SK-N-SH (cell line): ENCODE data around the gene NCOA4. TPM values are rescaled to one million over a fixed set of nuclear protein-coding genes. Genes with fewer than 3 reads are reported as not detected.

Experiments
- CTCF ChIA-PET: fragments of 300-600, 350-600 bp; formaldehyde crosslinking; extraction: SDS; loops from one replicate; lab custom pipeline; 2021; lab: Yijun Ruan, JAX
- POLR2A ChIA-PET: fragments of 350-600 bp; sonication (Branson Sonifier 250); formaldehyde crosslinking; extraction: SDS; loops from one replicate; lab custom pipeline; 2020; ENCODE audit warnings: antibody characterized with exemption, inconsistent platforms; lab: Yijun Ruan, JAX
- DNase-seq: peaks from one replicate; pipeline ENCODE4 v3.0.0; 2012
- H2AFZ ChIP-seq: fragments of 200-600 bp; sonication (generic); 2 replicates; pipeline ENCODE4 v1.8.1; 2016; ENCODE audit warnings: antibody characterized with exemption, mild to moderate bottlenecking, low read depth
- H3F3A ChIP-seq: fragments of 200-600 bp; sonication (generic); replicated peaks from 2 replicates; pipeline ENCODE3; 2016; ENCODE audit warnings: antibody characterized with exemption, mild to moderate bottlenecking; ENCODE audit not compliant: insufficient read depth
- H3K27ac ChIP-seq, 2 experiments: fragments of 200-500 bp in 1 of 2; fragments of 200-600 bp in 1 of 2; sonication (Bioruptor generic) in 1 of 2; sonication (generic), shearing (Covaris generic) in 1 of 2; 2 replicates each; pipeline versions ENCODE4 v1.5.1 to v1.6.1; 2014 to 2016; ENCODE audit warnings: low read depth in 2 of 2, inconsistent platforms in 1 of 2, low read length in 1 of 2, mild to moderate bottlenecking in 1 of 2, mixed read lengths in 1 of 2
- H3K27me3 ChIP-seq: fragments of 200-600 bp; sonication (generic), shearing (Covaris generic); 2 replicates; pipeline ENCODE4 v1.6.1; 2016; ENCODE audit warnings: mixed run types; ENCODE audit not compliant: insufficient read depth
- H3K36me3 ChIP-seq, 2 experiments: fragments of 200-500 bp in 1 of 2; fragments of 200-600 bp in 1 of 2; sonication (Bioruptor generic) in 1 of 2; sonication (generic) in 1 of 2; replicated peaks in 1 of 2; 2 replicates each; pipeline versions ENCODE3 to v1.5.1; 2014 to 2016; ENCODE audit warnings: low read length in 1 of 2, mild to moderate bottlenecking in 1 of 2; ENCODE audit not compliant: insufficient read depth in 2 of 2, control insufficient read depth in 1 of 2
- H3K4me1 ChIP-seq, 2 experiments: fragments of 200-500 bp in 1 of 2; fragments of 200-600 bp in 1 of 2; sonication (Bioruptor generic) in 1 of 2; sonication (generic), shearing (Covaris generic) in 1 of 2; 2 replicates each; pipeline versions ENCODE4 v1.5.1 to v1.6.1; 2014 to 2016; ENCODE audit warnings: low read depth in 1 of 2, low read length in 1 of 2, mixed run types in 1 of 2; ENCODE audit not compliant: insufficient read depth in 2 of 2, control insufficient read depth in 1 of 2
- H3K4me2 ChIP-seq: fragments of 200-600 bp; sonication (generic), shearing (Covaris generic); 2 replicates; pipeline ENCODE4 v1.6.1; 2017; ENCODE audit warnings: mixed run types
- H3K4me3 ChIP-seq, 2 experiments: fragments of 200-500 bp in 1 of 2; fragments of 200-600 bp in 1 of 2; sonication (Bioruptor generic) in 1 of 2; sonication (generic), shearing (Covaris generic) in 1 of 2; 2 replicates each; pipeline versions ENCODE4 v1.5.1 to v1.8.1; 2014 to 2016; ENCODE audit warnings: low read depth in 2 of 2, inconsistent platforms in 1 of 2, low read length in 1 of 2, mild to moderate bottlenecking in 1 of 2, mixed read lengths in 1 of 2, moderate library complexity in 1 of 2
- H3K79me2 ChIP-seq: fragments of 200-600 bp; sonication (generic); 2 replicates; pipeline ENCODE4 v1.8.1; 2017; ENCODE audit warnings: mild to moderate bottlenecking; ENCODE audit not compliant: insufficient read depth
- H3K9ac ChIP-seq: fragments of 200-600 bp; sonication (generic); 2 replicates; pipeline ENCODE4 v1.6.1; 2017; ENCODE audit warnings: mixed run types
- H3K9me2 ChIP-seq: fragments of 200-600 bp; sonication (generic); 2 replicates; pipeline ENCODE4 v1.6.1; 2017; ENCODE audit warnings: mixed run types
- H3K9me3 ChIP-seq: fragments of 200-600 bp; sonication (generic); 2 replicates; pipeline ENCODE4 v1.6.1; 2017; ENCODE audit warnings: mixed run types, mild to moderate bottlenecking, moderate library complexity
- H4K20me1 ChIP-seq: fragments of 200-600 bp; sonication (generic); 2 replicates; pipeline ENCODE4 v1.6.1; 2017; ENCODE audit warnings: mild to moderate bottlenecking, mixed run types; ENCODE audit not compliant: insufficient read depth
- CHD2 ChIP-seq: fragments of 150-350 bp; IDR thresholded peaks from 2 replicates; pipeline ENCODE4 v1.6.1; 2018; ENCODE audit warnings: low read length; ENCODE audit not compliant: partially characterized antibody
- EZH2phosphoT487 ChIP-seq: fragments of 200-600 bp; sonication (generic); IDR thresholded peaks from 2 replicates; pipeline ENCODE4 v1.6.1; 2017; ENCODE audit warnings: low read depth, mixed run types, mild to moderate bottlenecking, antibody characterized with exemption, moderate library complexity, borderline replicate concordance
- FOXM1 ChIP-seq: IDR thresholded peaks from 2 replicates; pipeline ENCODE4 v1.4.0; 2012; ENCODE audit warnings: low read depth, mild to moderate bottlenecking
- GABPA ChIP-seq: IDR thresholded peaks from 2 replicates; pipeline ENCODE4 v1.4.0; 2012; ENCODE audit warnings: low read depth, mild to moderate bottlenecking
- IRF3 ChIP-seq: fragments of 150-350 bp; IDR thresholded peaks from 2 replicates; pipeline ENCODE4 v1.6.1; 2016; ENCODE audit warnings: mild to moderate bottlenecking, low read depth, low read length
- JUND ChIP-seq: IDR thresholded peaks from 2 replicates; pipeline ENCODE4 v1.4.0; 2012
- MXI1 ChIP-seq: IDR thresholded peaks from 2 replicates; pipeline ENCODE4 v1.6.1; 2012; ENCODE audit warnings: mild to moderate bottlenecking, low read depth, low read length, improper control_type of control experiment
- NRF1 ChIP-seq: IDR thresholded peaks from 2 replicates; pipeline ENCODE4 v1.6.1; 2012; ENCODE audit warnings: low read depth, mild to moderate bottlenecking, low read length
- POLR2AphosphoS5 ChIP-seq: IDR thresholded peaks from 2 replicates; pipeline ENCODE4 v1.6.1; 2012; ENCODE audit warnings: low read depth, low read length
- RAD21 ChIP-seq: IDR thresholded peaks from 2 replicates; pipeline ENCODE4 v1.6.1; 2012; ENCODE audit warnings: mild to moderate bottlenecking, low read length
- RFX5 ChIP-seq: IDR thresholded peaks from 2 replicates; pipeline ENCODE4 v1.6.1; 2012; ENCODE audit warnings: mild to moderate bottlenecking, improper control_type of control experiment, low read length
- RXRA ChIP-seq: IDR thresholded peaks from 2 replicates; pipeline ENCODE4 v1.4.0; 2012; ENCODE audit warnings: low read depth, mild to moderate bottlenecking, borderline replicate concordance
- SIN3A ChIP-seq: IDR thresholded peaks from 2 replicates; pipeline ENCODE4 v1.6.1; 2012; ENCODE audit warnings: low read depth, mild to moderate bottlenecking, low read length, moderate library complexity, borderline replicate concordance
- TAF1 ChIP-seq: IDR thresholded peaks from 2 replicates; pipeline ENCODE4 v1.6.1; 2012; ENCODE audit warnings: low read depth, mild to moderate bottlenecking, low read length, moderate library complexity, borderline replicate concordance
- TCF12 ChIP-seq: IDR thresholded peaks from 2 replicates; pipeline ENCODE4 v1.4.0; 2012
- TEAD4 ChIP-seq: IDR thresholded peaks from 2 replicates; pipeline ENCODE4 v1.4.0; 2012; ENCODE audit warnings: mild to moderate bottlenecking, borderline replicate concordance; ENCODE audit not compliant: insufficient read depth
- WGBS: methylation state at CpG from one replicate; pipeline ENCODE4 v1.1.6; 2017; ENCODE audit warnings: low lambda C conversion rate; 5-methylcytosine and 5-hydroxymethylcytosine counted together
- polyA plus RNA-seq, 3 experiments: library from polyadenylated mRNA; depleted of rRNA; stranded (reverse); fragments of >200 nt; gene quantifications; 2 replicates each; pipeline ENCODE4 v1.2.3, GENCODE V29; 2012
- TF ChIP-seq, protein P1 (sequence below): IDR thresholded peaks from 2 replicates; pipeline ENCODE4 v1.4.0; 2012; ENCODE audit warnings: low read depth, borderline replicate concordance

NCOA4 gene
- polyA plus RNA-seq, 1 of the 3 experiments (the other 2 are of a cell fraction): 30.3 TPM

GRCh38 chr10:46055771-46056170 lies 25.3 kb upstream of the NCOA4 start:
- Histone ChIP-seq H3K9me2 (no peaks in the 10 kb centered on the region), H3K4me2 (no peak overlapping the region), H3K9ac (no peak overlapping the region), H3K4me3 (no peak overlapping the region), H3K4me1 (no peaks in the 10 kb centered on the region), H3F3A (no peaks in the 10 kb centered on the region), H3K79me2 (no peaks in the 10 kb centered on the region), H3K27ac (no peak overlapping the region), H3K27me3 (no peaks in the 10 kb centered on the region), H3K36me3 (no peaks in the 10 kb centered on the region), H4K20me1 (no peaks in the 10 kb centered on the region), H2AFZ (no peak overlapping the region), H3K9me3 (no peaks in the 10 kb centered on the region; the same call in 1 of the 2 replicates)
- TF ChIP-seq, protein P1, sequence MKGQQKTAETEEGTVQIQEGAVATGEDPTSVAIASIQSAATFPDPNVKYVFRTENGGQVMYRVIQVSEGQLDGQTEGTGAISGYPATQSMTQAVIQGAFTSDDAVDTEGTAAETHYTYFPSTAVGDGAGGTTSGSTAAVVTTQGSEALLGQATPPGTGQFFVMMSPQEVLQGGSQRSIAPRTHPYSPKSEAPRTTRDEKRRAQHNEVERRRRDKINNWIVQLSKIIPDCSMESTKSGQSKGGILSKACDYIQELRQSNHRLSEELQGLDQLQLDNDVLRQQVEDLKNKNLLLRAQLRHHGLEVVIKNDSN: no peak
- no peak for TF ChIP-seq TCF12
- TF ChIP-seq IRF3: no peak
- no peak for TF ChIP-seq TAF1
- TF ChIP-seq POLR2AphosphoS5: no peak
- no peak for TF ChIP-seq CHD2
- WGBS: 77% methylated on average over 4 of the region's 4 CpGs
- no peak for DNase-seq
- ChIA-PET POLR2A (no interaction called here), CTCF (no interaction called here)

DNA sequence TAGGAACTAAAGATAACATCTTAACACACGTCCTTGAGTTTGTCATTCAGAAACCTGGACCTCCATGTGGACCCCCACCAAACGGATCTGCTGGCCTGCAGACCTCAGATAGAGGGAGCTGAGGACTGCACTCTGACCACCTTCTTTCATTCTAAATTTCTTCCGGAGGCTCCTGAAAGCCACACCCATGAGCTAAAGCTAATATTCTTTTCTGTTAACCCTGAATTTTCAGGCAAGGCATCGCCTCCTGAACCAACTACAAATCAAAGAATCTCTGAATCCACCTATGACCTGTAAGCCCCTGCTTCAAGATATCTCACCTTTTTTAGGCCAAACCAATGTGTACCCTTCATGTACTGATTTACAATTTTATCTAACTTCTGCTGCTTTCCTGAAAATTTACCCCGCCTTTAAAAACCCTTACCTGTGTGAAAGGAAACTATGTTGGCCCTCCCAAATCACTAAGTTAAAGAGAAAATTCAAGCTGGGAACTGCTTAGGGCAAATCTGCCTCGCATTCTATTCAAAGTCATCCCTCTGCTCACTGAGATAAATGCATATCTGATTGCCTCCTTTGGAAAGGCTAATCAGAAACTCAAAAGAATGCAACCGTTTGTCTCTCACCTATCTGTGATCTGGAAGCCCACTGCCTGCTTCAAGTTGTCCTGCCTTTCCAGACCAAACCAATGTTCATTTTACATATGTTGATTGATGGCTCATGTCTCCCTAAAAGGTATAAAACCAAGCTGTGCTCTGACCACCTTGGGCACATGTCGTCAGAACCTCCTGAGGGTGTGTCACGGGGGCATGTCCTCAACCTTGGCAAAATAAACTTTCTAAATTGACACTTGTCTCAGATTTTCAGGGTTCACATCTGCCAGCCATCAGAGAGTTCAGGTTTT lies 23.4 kb upstream of the NCOA4 start:
- Histone ChIP-seq H3K4me3 (no peak overlapping the region), H3K9me3 (no peaks in the 10 kb centered on the region; the same call in 1 of the 2 replicates), H4K20me1 (no peaks in the 10 kb centered on the region), H3F3A (no peaks in the 10 kb centered on the region), H3K4me1 (no peaks in the 10 kb centered on the region), H3K79me2 (no peaks in the 10 kb centered on the region), H3K9me2 (no peaks in the 10 kb centered on the region), H3K4me2 (no peak overlapping the region), H3K36me3 (no peaks in the 10 kb centered on the region), H2AFZ (no peak overlapping the region), H3K27me3 (no peaks in the 10 kb centered on the region), H3K27ac (no peak overlapping the region), H3K9ac (no peak overlapping the region)
- POLR2A ChIA-PET: no interaction called here
- DNase-seq: no peak
- CTCF ChIA-PET: no interaction called here
- WGBS: 46% methylated on average over 9 of the region's 9 CpGs
- TF ChIP-seq SIN3A: no peak
- no peak for TF ChIP-seq RAD21
- TF ChIP-seq IRF3: no peak
- no peak for TF ChIP-seq TEAD4
- no peak for TF ChIP-seq RFX5
- no peak for TF ChIP-seq JUND
- TF ChIP-seq GABPA: no peak
- TF ChIP-seq NRF1: no peak
- TF ChIP-seq FOXM1: no peak
- TF ChIP-seq, protein P1: no peak
- TF ChIP-seq TAF1: no peak
- no peak for TF ChIP-seq RXRA
- TF ChIP-seq EZH2phosphoT487: no peak
- no peak for TF ChIP-seq MXI1
- TF ChIP-seq POLR2AphosphoS5: no peak
